HG02870 (cell line): ENCODE data around the gene GOLGA8G.
"Not testable (repeated sequence)": the region's sequence is repeated elsewhere in the genome, so short reads cannot be mapped to it uniquely, and the experiment has no call there.

Source experiments
- ATAC-seq: cut with Tn5 transposase; IDR thresholded peaks from one replicate; pipeline ENCODE4 v1.9.1; 2021; ENCODE audit warnings: mild to moderate bottlenecking, moderate library complexity; ENCODE audit not compliant: unreplicated experiment

GOLGA8G gene

GRCh38 chr15:28532954-28533353 is at the start of gene GOLGA8G:
TSS of gene GOLGA8G (minus strand) at chr15:28532971. CDS start at chr15:28532909, 62 bp downstream.
- ATAC-seq: not testable (repeated sequence)

- ATAC-seq: not testable (repeated sequence)
These were observed 40.6 kb upstream of the GOLGA8G start for GRCh38 chr15:28573351-28573750.

GRCh38 chr15:28553268-28553667 is 20.5 kb upstream of the GOLGA8G start, which contains the start of gene GOLGA6L25:
TSS of gene GOLGA6L25 (plus strand) at chr15:28553568. CDS start at chr15:28553629, 61 bp downstream.
- ATAC-seq: not testable (repeated sequence)

- ATAC-seq: not testable (repeated sequence)
These were observed 17.6 kb downstream of the GOLGA8G start for GRCh38 chr15:28515208-28515607.

- ATAC-seq: not testable (repeated sequence)
These were observed 18.6 kb downstream of the GOLGA8G start for GRCh38 chr15:28514128-28514527.

GRCh38 chr15:28508217-28508889 is 24.4 kb downstream of the GOLGA8G start:
- not testable (repeated sequence) for ATAC-seq

- ATAC-seq: not testable (repeated sequence)
These were observed 51.4 kb downstream of the GOLGA8G start for GRCh38 chr15:28481340-28481739.
